ENCODE measurements around the gene TRMO. TPM values are rescaled to one million over a fixed set of nuclear protein-coding genes. Genes with fewer than 3 reads are reported as not detected.

The TRMO gene
- total and polyA plus RNA-seq, 7 donors = 6.7 to 13.9 (median 9.2) TPM

DNA sequence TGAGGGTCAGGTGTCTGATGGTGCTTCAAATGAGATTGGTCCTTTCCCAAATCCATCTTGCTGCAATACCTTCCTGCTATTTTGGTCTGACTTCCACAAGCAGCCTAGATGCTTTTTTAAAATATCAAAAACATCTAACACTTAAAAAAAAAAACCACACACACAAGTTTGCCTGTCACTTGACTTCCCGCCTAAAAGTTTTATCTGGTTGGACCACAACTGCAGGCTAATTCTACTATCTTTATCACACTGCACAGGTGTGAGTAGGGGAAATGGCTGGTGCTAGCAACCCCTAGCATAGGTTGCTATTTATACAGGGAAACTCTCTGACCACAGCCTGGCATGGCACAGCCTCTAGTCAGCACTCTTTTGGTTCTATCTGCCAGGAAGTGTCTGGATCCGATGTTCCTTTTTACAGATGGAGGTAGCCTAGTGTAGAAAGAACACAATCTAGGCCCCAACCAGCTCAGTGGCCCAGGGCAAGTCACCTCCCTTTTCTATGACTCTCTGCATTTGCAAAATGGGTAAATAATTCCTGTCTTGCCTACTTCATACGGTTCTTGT is 15.9 kb upstream of the TRMO start, which contains the start of gene HEMGN:
Gene HEMGN, minus strand, starts transcription at position 92 of the 564 bp plus-strand sequence. Its CDS starts 36 bp downstream, at position 56.
- no peak within 1 kb of the TSS for H3K4me3 ChIP-seq
- H3K36me3 ChIP-seq (ENCODE audit: insufficient read depth in 1 of 2, low read depth in 1 of 2) = no peaks in the 10 kb centered on the region
- 60 to 67% (median 62%) methylated on average over 3 of the region's 3 CpGs for WGBS, 3 donors
- no peaks in the 10 kb centered on the region for H3K9me3 ChIP-seq
- no peak for DNase-seq
- ATAC-seq = no peak
- no peak within 1 kb of the TSS for H3K27ac ChIP-seq
- intact Hi-C loops (cut with DNase I) = no loop called here
- H3K27me3 ChIP-seq (ENCODE audit: insufficient read depth in 3 of 3, low read length in 2 of 3) = peaks cover 0 to 5% (median 0%) of the 10 kb centered on the region in 3 donors
- TF ChIP-seq CTCF (IDR thresholded peaks at IDR 0.05) = no peak
- no peaks in the 10 kb centered on the region for H3K4me1 ChIP-seq

DNA sequence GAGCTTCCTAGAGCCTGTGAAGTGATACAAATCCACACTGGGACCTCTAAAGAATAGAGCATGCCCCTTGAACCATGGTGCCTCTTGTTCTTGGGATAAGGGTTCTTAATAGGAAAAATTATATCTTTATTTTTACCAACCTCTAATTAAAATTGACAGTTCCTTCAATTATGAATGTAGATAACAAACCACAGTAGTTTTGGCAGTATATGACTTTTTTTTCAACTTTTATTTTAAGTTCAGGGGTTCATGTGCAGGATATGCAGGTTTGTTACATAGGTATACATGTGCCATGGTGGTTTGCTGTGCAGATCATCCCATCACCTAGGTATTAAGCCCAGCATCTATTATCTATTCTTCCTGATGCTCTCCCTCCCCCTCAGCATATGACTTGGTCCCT is 14.7 kb upstream of the TRMO start:
- no peaks in the 10 kb centered on the region for H3K4me1 ChIP-seq
- H3K27me3 ChIP-seq (ENCODE audit: insufficient read depth in 3 of 3, low read length in 2 of 3) = peaks cover 0 to 5% (median under 1%) of the 10 kb centered on the region in 3 donors
- no peaks in the 10 kb centered on the region for H3K9me3 ChIP-seq
- DNase-seq (no peak), ATAC-seq (no peak)
- H3K27ac ChIP-seq = no peak overlapping the region
- H3K4me3 ChIP-seq = no peak overlapping the region
- H3K36me3 ChIP-seq (ENCODE audit: insufficient read depth in 1 of 2, low read depth in 1 of 2) = no peaks in the 10 kb centered on the region
- intact Hi-C loops (cut with DNase I) = no loop called here
- no peak for TF ChIP-seq CTCF (IDR thresholded peaks at IDR 0.05)

DNA sequence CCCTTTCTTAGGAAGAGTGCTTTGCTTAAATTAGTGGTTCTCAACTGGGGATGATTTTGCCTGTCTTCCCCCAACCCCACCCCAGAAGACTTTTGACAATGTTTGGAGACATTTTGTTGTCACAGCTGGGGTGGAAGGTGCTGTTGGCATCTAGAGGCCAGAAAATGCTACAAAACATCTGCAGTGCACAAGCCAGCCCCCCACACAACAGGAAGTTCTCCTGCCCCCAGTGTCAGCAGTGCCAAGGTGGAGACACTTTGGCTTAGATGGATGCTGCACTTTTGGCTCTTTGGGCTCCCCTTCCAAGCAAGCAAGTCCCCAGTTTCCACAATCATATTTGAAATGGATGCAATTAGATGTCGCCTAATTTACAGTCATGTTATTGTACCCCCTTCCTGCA is 13.0 kb upstream of the TRMO start:
- ATAC-seq (no peak), DNase-seq (no peak)
- Histone ChIP-seq H3K27me3 (ENCODE audit: insufficient read depth in 3 of 3, low read length in 2 of 3) (peaks cover 0 to 13% (median 8%) of the 10 kb centered on the region in 3 donors), H3K4me1 (no peaks in the 10 kb centered on the region), H3K36me3 (ENCODE audit: insufficient read depth in 1 of 2, low read depth in 1 of 2) (no peaks in the 10 kb centered on the region), H3K4me3 (no peak overlapping the region), H3K9me3 (no peaks in the 10 kb centered on the region), H3K27ac (no peak overlapping the region)
- intact Hi-C loops (cut with DNase I) = no loop called here
- 75 to 86% (median 79%) methylated on average over 1 of the region's 1 CpG for WGBS, 3 donors
- no peak for TF ChIP-seq CTCF (IDR thresholded peaks at IDR 0.05)

GRCh38 chr9:97934321-97935115 is 12.2 kb upstream of the TRMO start:
- H3K27ac ChIP-seq = no peak overlapping the region

More at GRCh38 chr9:97934321-97935115, 12.2 kb upstream of the TRMO start:
- peaks cover 0 to 13% (median 8%) of the 10 kb centered on the region in 3 donors for H3K27me3 ChIP-seq (ENCODE audit: insufficient read depth in 3 of 3, low read length in 2 of 3)
- H3K4me3 ChIP-seq = no peak overlapping the region
- no peak for DNase-seq
- no peak for ATAC-seq
- intact Hi-C loops (cut with DNase I) = no loop called here
- no peaks in the 10 kb centered on the region for H3K36me3 ChIP-seq (ENCODE audit: insufficient read depth in 1 of 2, low read depth in 1 of 2)
- no peaks in the 10 kb centered on the region for H3K9me3 ChIP-seq
- 25 to 35% (median 30%) methylated on average over 5 to 6 of the region's 6 CpGs for WGBS, 3 donors
- no peaks in the 10 kb centered on the region for H3K4me1 ChIP-seq
- no peak for TF ChIP-seq CTCF (IDR thresholded peaks at IDR 0.05)

Measured in psoas muscle (tissue), 8 donors.